HG02938 (cell line): ENCODE results near the gene VPS13A.
A peak's percentile ranks its signal among the peaks of the same experiment; 100 is the strongest.

Experiments used
- ATAC-seq: cut with Tn5 transposase; IDR thresholded peaks from one replicate; pipeline ENCODE4 v1.9.1; 2021; ENCODE audit warnings: mild to moderate bottlenecking, moderate library complexity; ENCODE audit not compliant: unreplicated experiment

Gene VPS13A

GRCh38 chr9:77177143-77177893, at the start of gene VPS13A:
Gene VPS13A, plus strand, starts transcription at chr9:77177534. Its CDS starts 171 bp downstream, at chr9:77177705.
- ATAC-seq: peak; percentile 74

- ATAC-seq: no peak
These were observed 49.1 kb upstream of the VPS13A start for GRCh38 chr9:77128125-77128789.

- no peak for ATAC-seq
These were observed 45.9 kb upstream of the VPS13A start for GRCh38 chr9:77131399-77131798.

GRCh38 chr9:77133011-77133410, 44.3 kb upstream of the VPS13A start:
- ATAC-seq: no peak

- no peak for ATAC-seq
These were observed 35.0 kb upstream of the VPS13A start for GRCh38 chr9:77142366-77142765.

- no peak for ATAC-seq
These were observed 27.5 kb upstream of the VPS13A start for GRCh38 chr9:77149879-77150278.

- no peak for ATAC-seq
These were observed 25.0 kb upstream of the VPS13A start for GRCh38 chr9:77152289-77152688.

GRCh38 chr9:77156646-77157371, 20.5 kb upstream of the VPS13A start:
- ATAC-seq: no peak

- ATAC-seq: no peak
These were observed 18.4 kb upstream of the VPS13A start for GRCh38 chr9:77158772-77159513.

GRCh38 chr9:77161191-77161590, 16.1 kb upstream of the VPS13A start:
- ATAC-seq: no peak

- ATAC-seq: no peak
These were observed 15.4 kb upstream of the VPS13A start for GRCh38 chr9:77161966-77162365.

- ATAC-seq: no peak
These were observed 15.0 kb upstream of the VPS13A start for GRCh38 chr9:77162366-77162765.

GRCh38 chr9:77163884-77164283, 13.4 kb upstream of the VPS13A start:
- ATAC-seq: no peak

- ATAC-seq: no peak
These were observed 11.1 kb upstream of the VPS13A start for GRCh38 chr9:77166193-77166592.

GRCh38 chr9:77170991-77171699, 6.2 kb upstream of the VPS13A start:
- ATAC-seq: no peak

GRCh38 chr9:77175151-77175550, 2.2 kb upstream of the VPS13A start:
- ATAC-seq: no peak

GRCh38 chr9:77176106-77176505, 1.2 kb upstream of the VPS13A start:
- ATAC-seq: no peak

GRCh38 chr9:77176686-77177142, 620 bp upstream of the VPS13A start:
- no peak for ATAC-seq

GRCh38 chr9:77177894-77178794, 810 bp downstream of the VPS13A start:
- ATAC-seq: peak; percentile 18
